VCaP (cell line): Measurements from ENCODE around the gene IARS1.

Source experiments
- H3K27ac ChIP-seq: fragments of 450-650 bp; 2 replicates; pipeline ENCODE4 v1.5.1; 2017
- TF ChIP-seq, protein P1 (sequence below): fragments of 450-650 bp; conservative IDR thresholded peaks from 2 replicates; pipeline ENCODE4 v1.5.1; 2017; ENCODE audit warnings: mild to moderate bottlenecking, moderate library complexity

Gene IARS1

DNA sequence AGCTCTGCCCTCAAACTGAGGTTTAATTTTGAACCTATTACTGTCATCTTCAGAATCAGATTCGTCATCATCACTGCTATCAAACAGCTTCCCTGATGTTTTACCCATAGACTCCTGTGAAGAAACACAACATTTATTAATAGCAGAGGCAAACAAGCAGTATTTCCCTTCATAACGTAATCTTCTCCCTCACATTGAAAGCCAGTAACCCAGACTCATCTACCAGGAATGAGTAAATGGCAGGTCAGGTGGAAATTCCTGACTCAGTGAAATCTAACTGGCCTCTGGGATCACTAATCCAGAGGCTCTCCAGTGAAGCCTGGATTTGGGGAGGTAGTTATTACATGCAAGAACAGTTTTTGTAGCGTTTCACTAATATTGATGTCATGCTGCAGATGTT, 17.1 kb upstream of the IARS1 start:
- TF ChIP-seq, protein P1, sequence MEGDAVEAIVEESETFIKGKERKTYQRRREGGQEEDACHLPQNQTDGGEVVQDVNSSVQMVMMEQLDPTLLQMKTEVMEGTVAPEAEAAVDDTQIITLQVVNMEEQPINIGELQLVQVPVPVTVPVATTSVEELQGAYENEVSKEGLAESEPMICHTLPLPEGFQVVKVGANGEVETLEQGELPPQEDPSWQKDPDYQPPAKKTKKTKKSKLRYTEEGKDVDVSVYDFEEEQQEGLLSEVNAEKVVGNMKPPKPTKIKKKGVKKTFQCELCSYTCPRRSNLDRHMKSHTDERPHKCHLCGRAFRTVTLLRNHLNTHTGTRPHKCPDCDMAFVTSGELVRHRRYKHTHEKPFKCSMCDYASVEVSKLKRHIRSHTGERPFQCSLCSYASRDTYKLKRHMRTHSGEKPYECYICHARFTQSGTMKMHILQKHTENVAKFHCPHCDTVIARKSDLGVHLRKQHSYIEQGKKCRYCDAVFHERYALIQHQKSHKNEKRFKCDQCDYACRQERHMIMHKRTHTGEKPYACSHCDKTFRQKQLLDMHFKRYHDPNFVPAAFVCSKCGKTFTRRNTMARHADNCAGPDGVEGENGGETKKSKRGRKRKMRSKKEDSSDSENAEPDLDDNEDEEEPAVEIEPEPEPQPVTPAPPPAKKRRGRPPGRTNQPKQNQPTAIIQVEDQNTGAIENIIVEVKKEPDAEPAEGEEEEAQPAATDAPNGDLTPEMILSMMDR, result no peak
- no peak overlapping the region for H3K27ac ChIP-seq

DNA sequence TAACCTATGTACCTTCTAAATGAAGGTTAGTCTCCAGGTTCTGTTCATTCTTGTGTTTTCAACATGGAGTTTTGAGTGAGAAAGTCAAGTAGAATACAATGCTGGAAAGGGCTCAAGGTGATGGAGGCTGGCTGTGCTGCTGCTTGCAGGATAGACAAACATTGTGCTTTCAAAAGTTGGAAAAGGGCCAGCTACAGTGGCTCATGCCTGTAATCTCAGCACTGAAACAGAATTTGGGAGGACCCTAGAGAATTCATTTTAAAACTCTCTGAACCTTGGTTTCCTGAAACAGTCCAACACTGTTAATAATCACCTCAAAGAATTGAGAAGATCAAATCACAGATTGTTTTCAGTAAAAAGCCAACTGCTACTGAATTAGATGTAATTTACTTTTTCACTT, 15.4 kb upstream of the IARS1 start:
- TF ChIP-seq, protein P1, result no peak
- H3K27ac ChIP-seq, result no peak overlapping the region

DNA sequence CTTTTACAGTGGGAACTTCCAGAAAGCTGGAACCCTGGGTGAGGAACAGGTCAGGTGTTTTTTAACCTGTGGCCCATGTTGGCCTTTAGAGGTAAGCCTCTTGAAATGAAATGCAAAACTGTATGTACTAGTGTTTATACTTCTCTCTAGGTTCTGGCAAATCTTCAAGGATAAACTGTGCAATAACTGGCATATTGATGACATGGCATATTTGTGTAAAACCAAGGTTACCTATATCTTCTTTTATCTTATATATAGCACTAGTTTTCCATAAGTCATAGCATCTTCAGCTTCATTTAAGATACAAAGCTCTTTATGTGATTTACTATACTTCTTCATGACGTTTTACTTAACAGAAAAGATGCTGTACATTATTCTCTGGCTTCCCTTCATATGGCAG, 7.4 kb upstream of the IARS1 start:
- TF ChIP-seq, protein P1, result no peak
- H3K27ac ChIP-seq, result no peak overlapping the region

DNA sequence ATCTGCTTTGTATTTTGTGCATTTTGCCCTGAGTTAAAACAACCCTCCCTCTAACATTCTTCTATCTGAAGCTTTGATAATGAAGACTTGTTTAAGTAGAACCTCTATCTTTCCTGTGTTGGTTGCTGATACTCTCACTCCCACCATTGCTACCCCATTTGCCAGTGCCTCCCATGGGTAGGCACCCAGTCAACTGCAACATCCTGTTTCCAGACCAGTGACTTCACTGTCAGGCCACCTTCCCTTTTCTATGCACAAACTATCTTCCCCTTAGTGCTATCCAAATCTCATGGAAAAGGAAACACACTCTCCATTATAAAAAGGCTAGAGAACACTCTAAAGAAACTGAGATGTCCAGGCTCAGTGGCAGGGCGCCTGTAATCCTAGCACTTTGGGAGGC, 5.6 kb upstream of the IARS1 start:
- no peak overlapping the region for H3K27ac ChIP-seq
- TF ChIP-seq, protein P1, result no peak

DNA sequence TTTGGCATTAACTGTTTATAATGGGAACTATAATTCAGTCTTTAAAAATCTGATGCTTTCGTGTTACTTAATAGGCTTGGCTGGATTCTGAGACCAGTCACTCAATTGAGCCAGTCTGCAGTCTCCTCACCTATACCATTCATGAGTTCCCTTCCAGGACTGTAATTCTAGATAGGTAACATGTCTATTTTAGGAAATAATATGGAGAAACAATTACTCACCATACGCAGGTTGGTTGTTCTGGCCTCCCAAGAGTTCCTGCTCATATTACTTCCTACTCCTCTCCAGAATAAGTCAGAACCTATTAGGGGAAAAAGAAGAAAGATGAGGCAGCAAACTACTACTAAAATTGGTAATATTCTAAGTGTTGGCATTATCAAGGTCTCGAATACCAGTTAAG, 4.5 kb upstream of the IARS1 start:
- H3K27ac ChIP-seq, result no peak overlapping the region

DNA sequence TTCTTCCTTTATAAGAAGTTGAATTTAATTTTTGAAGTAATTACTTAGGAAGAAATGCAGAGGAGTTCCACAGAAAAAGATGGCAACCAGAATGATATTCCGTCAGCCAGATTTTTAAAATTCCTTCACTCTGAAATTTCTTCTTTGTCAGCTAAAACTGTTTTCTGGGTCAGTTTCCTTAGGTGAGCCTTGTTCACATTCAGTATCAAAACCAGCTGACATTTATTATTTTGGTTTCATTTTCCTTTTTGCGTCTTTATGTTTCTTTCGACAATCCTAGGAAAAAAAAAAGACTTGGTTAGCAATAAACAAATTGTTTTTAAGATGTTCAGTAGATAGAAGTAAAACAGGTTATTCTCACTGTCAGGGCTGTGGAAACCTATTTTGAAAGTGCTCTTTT, 4.1 kb upstream of the IARS1 start:
- TF ChIP-seq, protein P1, result no peak
- H3K27ac ChIP-seq, result no peak overlapping the region

More for the DNA sequence above, 4.5 kb upstream of the IARS1 start:
- TF ChIP-seq, protein P1, result no peak

DNA sequence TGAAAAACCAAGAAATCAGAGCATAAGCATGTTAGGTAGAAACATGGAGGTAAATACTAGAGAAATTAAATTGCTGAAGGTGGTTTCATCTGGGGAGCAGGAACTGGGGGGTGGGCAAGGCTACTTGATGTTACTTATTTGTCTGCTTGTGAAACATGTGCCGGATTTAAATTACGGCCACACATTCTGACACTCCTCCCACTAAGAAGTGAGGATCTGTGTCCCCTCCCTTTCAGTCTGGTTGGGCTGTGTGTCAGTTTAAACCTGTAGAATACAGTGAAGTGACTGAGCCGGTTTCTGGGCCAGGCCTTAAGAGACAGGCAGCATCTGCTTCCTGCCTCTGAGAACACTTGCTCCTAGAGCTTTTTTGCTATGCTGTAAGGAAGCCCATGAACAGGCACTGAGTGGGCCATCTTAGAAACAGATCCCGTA, 2.3 kb upstream of the IARS1 start:
- no peak overlapping the region for H3K27ac ChIP-seq
- TF ChIP-seq, protein P1, result no peak

DNA sequence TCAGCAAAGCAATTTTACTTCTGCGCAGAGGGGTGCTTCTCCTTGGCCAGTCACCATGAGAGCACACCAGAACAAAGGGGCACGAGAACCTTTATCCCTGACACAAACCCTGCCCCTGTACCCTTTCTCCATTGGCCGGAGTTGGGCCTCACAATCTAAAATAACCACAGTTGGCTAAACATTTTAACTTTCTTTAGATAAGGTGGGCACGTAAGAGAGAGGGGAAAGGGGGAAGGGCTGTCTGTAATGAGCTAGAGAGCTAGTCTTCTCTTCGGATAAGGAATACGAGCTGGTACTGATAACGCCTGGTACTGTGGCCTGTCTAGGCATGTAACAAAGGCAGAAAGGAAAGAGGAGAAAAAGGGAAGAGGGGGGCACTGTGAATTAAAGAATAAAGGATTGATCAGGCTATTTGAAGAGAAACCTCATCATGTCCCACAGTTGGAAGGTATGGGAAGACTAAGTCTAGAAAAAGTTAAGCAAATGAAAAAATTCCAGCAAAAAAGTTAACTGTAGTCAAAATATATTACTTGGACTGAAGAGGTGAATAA, 1.8 kb upstream of the IARS1 start:
- TF ChIP-seq, protein P1, result no peak
- H3K27ac ChIP-seq, result peak overlapping the region; percentile 78; the same call in 1 of the 2 replicates
